ENCODE results near the gene NID1.
A peak's percentile ranks its signal among the peaks of the same experiment; 100 is the strongest.

Gene NID1

DNA sequence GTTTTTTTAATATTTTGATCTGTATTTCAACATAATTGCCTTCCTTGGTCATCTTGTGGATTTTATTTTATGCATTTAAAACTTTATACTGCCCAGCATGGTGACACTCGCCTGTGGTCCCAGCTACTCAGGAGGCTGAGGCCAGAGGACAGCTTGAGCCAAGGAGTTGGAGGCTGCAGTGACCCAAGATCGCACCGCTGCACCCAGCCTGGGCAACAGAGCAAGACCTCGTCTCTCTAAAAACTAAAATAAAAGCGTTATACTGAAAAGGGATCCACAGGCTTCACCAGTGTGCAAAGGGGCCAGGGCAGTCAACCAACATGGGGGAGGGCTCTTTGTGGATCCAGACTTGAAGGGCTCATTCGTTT is 1.4 kb downstream of the NID1 start:
- DNase-seq, result no peak

DNA sequence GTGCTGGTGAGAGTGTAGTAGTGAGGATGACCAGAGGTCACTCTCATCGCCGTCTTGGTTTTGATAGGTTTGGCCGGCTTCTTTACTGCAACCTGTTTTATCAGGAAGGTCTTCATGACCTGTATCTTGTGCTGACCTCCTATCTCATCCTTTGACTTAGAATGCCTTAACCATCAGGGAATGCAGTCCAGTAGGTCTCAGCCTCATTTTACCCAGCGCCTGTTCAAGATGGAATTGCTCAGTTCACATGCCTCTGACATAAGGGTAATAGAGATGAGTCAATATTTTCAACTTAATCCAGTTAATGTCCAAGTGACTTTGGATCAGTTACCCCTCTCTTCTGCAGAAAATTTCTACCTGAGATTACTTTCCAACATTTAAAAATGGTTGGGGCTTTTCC is 4.6 kb downstream of the NID1 start:
- no peak for DNase-seq

DNA sequence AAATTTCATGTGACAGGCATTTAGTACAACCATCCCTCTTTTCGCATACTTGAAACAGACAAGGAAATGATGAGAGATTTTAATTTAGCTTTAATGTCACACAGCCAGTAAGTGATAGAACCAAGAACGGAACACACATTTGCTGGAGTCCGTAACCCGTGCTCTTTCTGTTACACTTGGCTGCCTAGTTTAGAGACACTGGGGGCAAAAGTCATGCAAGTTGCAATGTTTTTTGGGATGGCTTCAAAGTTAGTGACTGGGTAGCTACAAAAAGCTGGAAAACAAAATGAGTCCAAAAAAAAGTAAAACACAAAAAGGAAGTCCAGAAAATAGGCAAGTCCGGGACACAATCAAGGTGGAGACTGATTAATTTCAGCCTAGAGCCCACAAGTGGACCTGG is 5.9 kb downstream of the NID1 start:
- DNase-seq, result no peak

DNA sequence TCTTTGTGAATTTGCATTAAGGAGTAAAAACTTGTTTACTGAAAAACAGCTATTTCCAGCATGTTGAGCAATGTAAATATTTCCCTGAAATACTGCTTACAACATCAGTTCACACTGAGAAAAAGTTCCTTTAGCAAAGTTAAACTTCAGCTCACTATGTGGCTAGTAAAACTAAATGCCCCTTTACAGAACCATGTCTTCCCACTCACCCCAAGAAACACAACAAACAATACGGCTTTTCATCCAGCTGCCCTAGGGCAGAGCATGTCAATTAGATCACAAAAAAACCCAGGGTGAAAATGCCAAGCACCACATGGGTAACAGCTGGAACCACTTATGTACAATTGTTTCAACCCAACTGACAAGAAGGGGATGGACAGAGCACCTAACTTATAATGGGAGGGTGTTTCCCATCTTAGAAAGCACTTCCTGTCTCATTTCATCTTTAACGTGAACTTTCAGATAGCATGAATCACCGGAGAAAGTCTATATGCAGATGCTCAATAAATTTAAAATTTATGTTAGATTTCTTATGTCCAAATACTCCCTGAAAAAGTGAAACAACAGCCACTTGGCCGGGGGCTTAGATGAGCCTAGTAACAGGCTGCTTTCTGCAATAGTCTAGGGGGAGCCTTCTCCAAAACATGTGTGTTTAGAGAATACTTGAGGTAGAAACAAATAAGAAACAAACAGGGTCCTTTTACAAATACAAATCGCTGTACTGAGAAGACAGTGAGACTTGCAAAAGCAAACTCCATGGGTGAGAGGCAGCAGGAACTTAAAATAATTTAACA is 6.6 kb downstream of the NID1 start:
- DNase-seq, result no peak

DNA sequence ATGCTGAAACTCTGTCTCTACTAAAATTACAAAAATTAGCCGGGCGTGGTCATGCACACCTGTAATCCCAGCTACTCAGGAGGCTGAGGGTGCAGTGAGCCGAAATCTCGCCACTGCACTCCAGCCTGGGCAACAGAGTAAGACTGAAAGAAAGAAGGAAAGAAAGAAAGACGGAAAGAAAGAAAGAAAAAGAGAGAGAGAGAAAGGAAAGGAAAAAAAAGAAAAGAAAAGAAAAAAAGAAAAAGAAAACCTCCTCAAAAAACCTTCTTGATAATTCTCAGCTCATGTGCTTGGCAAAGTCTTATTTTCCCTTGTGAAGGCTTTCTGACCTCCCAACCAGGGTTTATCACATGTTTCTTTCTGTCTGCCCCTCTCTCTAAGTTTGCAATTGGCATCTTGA is 7.3 kb downstream of the NID1 start:
- no peak for DNase-seq

DNA sequence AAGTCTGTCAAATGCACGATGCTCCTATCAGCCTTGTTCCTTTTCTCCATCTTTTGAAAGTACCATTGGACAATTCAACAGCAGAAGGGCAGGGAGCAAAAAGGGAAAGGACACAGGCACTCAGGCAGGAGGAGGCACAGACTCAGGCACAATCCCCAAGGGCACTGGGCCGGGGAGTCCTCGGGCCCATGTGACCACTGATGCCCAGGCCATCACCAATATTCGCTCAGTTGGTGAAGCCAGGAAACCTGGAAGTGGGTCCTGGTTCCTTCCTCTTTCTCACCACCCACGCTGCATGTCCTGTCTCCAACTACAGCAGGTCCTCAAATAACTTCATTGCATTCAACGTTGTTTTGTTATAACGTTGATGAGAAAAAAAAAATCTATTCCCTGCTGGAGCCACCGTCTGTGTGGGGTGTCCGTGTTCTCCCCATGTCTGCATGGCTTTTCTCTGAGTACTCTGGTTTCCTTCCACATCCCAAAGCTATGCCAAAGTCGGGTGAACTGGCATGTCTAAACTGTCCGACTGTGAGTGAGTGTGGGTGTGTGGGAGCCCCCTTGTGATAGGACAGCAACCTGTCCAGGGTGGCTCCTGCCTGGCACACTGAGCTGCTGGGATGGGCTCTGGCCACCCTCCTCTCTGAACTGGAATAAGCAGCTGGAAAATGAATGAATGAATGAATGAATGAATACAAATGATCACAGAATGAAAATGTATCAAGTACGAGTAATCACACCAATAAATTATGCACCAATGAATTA is 12.5 kb downstream of the NID1 start:
- no peak for DNase-seq

DNA sequence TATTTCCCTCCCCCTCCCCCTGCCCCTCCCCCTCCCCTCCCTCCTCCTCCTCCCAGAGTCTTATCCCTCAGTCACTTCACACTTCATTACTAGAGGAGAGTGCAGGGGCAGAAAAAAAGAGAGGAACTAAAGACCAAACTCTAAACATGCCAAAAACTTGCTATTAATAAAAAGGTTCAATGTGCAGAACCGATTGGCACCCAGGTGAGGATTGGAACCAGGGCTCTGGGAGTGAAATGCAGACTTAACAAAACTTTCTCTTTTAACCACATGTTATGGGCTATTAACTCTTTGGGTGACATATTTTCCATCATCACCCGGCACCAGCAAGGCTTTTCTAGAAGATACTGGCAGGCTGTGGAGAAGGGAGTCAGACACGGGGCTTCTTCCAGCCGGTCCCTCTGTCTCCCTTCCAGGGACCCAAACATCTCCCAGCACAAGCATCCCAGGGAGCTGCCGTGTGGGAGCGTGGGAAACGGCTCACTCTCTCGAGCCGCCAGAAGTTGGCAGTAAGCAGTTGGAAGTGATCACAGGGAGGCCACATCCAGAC is 13.6 kb downstream of the NID1 start:
- no peak for DNase-seq

DNA sequence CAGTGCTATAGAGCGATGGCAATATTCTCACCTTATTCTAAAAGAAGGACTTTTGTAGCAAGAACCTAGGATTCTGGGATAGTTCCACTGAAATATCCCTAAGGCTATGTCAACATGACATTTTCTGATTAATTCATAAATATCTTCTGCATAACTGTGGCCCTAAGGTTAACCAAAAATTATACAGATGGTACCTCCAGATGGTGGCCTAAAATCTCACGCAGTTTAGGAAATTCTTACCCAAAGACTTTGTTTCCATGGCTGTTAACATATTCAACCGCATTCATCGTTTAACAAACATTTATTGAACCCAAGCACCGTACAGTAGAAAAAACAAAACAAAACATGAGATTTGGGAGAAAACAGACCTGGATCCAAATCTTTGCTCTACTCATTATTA is 19.1 kb downstream of the NID1 start:
- DNase-seq, result no peak

DNA sequence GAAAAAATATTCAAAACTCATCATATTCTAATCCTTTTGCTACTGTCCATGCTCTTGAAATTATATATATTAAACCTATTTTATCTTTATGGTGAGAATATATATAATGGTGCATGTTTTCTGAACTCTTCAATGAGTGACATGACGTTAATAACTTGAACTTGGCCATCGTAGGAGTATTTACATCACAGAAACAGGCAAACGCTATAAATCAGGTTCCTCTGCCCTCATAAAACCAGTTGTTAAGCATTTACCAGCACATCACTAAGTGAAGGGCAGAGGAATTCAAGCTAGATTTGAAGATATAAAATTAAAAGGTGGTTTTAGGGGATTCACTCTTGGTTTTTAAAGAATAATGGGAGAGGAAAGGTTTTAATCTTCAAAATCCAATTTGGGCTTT is 20.5 kb downstream of the NID1 start:
- DNase-seq, result no peak

DNA sequence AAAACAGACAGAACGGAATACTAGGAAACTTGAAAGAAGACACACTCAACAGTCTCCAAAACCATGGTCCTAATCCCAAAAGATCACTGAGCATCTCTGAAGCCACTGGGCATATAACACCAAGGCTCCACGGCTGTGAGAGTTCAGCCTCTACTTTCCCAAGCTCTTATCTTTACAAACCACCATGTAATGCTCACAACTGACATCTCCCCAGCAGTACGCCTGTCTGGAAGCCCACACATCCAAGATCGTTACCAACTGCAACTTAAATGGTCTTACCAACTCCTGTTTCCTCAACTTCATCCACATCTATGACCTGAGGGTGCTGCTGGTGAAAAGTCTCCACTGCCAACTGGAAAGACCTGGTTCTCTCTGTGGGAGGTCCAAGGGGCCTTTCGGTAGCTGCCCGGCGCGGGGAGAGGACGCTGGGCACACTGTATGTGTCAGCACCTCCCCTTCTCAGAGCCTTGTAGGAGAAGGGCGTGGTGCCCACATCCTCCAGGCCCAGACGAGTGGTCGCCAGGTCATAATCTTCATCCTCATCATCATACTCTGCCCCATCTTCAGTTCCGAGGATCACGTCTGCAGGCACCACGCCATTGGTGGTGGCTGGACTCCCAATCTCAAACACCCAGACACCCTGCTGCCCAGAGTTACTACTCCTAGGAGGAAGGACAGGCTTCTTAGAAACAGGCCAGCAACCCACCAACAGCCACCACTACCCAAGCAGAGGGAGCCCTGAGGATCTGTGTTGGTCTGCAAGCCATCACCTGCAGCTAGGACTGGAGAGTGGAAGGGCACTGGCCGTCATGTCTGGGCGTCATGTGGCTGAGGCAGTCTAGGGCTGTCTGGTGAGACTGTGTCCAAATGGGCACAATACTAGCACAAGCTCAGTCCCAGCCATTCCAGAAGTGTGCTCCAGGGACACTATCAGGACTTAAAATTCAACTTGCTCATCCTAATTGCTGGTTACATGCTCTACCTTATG is 23.0 kb downstream of the NID1 start:
- no peak for DNase-seq

DNA sequence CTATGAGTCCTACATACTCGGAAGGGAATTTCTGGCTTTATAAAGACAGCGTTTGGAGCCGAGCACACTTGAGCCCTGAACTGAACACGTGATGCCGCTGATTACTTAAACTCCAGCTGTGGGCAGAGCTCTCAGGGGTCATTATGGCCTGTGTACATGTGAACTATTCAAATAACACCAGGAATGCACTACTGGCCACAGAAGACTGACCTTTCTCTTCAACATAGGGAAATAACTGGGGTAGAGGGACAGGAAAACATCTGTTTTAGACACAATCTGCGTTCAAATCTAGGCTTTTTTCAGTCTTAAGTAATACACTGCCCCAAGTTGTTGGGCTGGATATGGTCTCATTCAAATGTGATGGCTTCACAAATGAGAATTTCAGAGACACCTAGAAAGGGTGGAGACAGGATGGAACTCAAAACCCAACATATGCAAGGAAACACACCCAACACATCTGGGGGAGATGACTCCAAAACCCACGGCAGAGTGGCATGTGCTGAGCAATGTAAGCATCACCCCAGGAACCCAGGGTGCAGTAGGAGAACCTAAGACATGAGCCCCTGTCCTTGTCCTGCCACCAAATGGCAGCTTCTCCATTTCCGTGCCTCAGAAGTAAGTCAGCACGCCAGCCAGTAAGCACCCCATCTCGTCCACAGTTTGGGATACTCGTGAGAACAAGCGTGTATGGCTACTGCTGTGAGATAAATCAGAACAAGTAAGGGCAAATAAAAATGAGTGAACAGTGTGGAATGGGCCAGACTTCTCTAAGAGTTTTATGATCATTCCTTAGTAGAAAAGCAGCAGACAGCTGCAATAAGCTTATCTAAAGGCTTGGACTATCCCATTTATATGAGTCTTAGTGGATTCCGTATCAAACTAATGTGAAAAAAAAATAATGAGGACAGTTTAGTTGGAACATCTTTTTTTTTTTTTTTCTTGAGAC is 24.9 kb downstream of the NID1 start:
- DNase-seq, result no peak

DNA sequence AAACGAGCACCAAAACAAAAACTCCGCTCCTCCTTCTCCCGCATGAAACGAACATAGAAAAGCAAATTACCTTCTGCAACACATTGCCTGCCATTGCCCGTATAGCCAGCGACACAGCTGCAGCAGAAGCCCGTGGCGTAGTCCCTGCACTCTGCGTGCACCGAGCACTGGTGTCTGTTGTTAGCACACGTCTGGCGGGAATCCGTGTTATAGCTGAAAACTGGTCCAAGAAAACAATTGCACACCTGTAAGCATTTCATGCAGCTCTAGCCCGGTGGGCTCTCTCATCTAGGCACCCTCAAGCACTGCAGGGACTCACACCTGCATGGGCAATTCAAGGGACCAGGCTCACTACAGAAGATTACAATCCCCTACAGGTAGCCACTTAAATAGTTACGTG is 26.9 kb downstream of the NID1 start:
- DNase-seq, result no peak

DNA sequence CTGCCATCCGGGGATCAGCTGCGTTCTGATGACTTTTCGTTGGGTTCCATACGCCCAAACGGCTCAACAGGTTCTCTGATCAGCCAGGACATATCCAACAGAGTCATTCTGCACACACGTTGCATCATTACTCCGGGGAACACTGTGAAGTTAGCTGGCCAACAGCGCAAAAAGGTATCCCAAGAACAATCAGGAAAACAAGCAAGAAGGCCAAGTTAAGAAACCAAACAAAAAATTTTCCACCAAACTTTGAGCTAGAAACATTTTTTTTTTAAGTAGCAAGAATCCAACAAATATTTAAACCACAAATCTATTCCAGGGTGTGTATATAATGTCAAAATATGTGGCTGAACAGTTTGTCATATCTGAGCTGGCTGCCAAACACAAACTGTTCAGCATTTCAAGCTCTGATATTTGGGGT is 29.2 kb downstream of the NID1 start:
- DNase-seq, result no peak

DNA sequence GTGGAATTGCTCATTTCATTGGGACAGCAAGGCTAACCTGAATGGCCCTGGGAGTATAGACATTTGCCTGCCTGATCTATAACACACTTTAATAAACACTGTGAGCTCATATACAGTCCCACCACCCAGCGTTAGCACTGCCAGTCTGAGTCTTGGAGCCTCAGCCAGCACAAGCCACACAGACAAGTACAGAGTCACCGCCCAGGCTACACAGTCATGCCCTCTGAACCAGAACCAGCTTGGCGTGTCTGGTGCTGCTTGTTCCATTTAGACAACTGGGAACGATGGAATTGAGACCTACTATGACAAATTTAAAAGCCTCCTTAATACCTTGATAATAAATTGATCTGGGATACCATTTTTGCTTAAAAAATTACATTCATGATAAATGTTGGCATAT is 31.6 kb downstream of the NID1 start:
- DNase-seq, result no peak

DNA sequence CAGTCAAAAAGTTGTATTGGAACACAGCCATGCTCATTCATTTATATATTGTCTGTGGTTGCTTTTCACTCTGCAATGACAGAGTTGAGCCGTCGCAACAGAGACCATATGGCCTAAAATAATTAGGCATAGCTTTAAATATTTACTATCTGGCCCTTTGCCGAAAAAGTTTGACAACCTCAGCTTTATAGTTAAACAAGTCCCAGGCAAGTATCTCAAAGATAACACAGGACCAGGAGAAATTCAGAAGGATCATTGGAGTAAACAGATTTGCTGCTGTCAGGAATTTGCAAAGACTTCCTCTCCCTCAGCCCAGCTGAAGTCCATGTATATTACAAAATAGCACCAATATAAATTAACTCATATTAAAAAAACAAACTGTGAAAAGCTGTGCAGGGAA is 34.4 kb downstream of the NID1 start:
- DNase-seq, result no peak

DNA sequence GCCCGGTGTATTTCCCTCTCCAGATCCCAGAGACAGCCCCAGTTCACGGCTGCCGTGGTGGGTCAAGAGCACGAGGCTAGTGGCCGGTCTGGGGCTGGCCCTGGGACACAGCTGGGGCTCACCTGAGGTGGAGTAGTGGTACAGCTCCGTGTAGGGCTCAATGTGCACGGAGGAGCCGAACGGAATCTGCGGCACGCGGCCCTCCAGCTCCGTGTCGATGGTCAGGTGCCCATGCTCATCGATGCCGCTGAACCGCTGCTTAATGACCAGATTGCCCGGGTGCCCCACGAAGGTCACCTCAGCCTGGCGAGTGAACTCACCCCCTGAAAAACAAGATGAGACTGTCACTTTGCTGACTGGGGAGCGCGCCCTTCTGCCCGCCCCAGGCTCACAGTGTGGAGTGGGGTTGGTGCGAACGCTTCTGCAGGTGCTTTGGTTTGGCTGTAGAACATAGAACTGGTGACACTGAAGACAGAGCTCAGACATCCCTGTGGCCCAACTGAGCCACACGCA is 35.4 kb downstream of the NID1 start:
- DNase-seq, result no peak

DNA sequence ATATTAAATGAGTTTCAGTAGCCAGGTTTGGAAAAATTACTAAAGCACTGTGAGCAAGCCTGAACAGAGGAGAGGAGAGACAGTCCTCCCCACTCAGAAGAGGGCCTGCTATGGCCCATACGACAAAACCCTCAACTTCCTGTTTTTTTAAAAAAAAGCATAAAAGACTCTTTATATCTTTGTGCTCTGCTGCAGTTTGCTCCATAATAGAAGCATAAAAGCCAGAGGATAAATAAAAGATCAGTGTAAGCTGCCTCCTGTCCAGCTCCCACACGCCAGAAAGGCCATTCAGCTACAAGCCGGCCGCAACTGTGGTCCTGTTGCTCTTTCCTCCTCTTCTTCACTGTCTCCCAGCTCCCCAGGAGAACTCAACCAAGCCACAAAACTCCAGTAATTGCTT is 37.8 kb downstream of the NID1 start:
- DNase-seq, result peak in 1 of 6 experiments; percentile 3

DNA sequence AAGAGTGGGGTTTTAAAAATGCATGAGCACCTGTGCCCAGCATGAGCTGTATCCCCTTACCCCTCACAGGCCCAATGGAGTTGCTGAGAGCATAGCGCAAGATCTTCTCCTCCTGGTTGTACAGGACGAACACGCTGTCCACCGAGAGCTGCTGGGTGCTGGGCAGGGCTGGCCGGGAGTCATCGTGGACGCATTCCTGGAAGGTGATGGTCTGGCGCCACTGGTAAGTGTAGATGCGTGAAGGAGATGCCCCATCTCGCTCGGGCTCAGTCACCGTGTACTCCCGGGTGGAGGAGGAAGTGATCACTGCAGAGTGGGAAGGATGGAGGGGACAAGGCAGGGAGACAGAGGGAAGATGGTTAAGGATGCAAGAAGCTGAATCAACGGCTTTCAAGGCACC is 39.1 kb downstream of the NID1 start:
- DNase-seq, result no peak

DNA sequence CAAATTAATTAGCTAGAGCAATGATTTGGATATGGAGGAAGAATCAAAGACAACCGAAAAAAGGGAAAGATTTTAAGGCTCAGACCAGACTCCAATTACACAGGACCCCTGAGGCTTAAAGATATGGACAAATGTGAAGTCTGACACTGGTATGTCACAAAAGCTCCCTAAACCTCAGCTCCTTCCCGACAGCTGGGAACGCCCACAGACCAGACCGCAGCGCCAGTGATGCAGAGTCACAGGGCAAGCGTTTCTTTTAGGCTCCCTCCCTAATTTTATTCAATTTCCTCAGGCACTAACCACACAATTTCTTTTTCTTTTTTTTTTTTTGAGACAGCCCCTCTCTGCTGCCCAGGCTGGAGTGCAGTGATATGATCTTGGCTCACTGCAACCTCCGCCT is 40.2 kb downstream of the NID1 start:
- no peak for DNase-seq

DNA sequence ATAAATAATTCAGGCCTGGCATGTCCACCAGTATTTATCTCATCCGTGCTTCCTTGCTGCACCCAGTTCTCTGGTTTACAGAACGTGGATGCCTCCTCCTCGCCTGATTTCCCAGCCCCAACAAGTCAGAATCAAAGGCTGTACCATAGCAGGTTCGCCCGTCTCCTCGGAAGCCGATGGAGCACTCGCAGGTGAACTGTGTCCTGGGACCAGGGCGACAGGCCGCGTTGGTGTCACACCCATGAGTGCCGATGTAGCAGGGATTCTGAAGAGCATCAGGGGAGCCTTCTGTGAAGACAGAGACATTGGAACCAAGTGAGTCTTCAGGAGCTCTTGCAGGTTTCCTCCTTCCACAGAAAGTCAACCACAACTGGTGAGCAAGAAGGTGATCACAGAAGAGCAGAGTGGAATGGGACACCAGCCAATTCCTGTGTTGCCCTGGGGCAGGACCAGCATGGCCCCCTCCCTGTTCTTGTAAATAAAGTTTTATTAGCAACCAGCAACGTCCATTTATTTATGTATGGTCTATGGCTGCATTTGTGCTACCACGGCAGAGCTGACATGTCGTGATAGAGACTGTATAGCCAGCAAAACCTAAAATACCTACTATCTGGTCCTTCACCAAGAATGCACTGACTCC is 40.8 kb downstream of the NID1 start:
- no peak for DNase-seq
